Upper lobe of right lung (tissue), 1 donor: ENCODE data around the gene GALNT18. TPM values are rescaled to one million over a fixed set of nuclear protein-coding genes. Genes with fewer than 3 reads are reported as not detected.

Source experiments
- ATAC-seq: fragments of 200-7000 bp; cut with Tn5 transposase; one replicate; pipeline ENCODE4 v1.9.1; 2020; ENCODE audit warnings: mild to moderate bottlenecking, moderate library complexity
- DNase-seq: peaks from one replicate; pipeline ENCODE4 v3.0.0-alpha.2; 2020
- H3K27ac ChIP-seq: fragments of 200-600 bp; one replicate; pipeline ENCODE4 v1.8.0; 2022
- H3K27me3 ChIP-seq: fragments of 200-600 bp; one replicate; pipeline ENCODE4 v1.8.0; 2022; ENCODE audit warnings: mild to moderate bottlenecking
- H3K36me3 ChIP-seq: fragments of 200-600 bp; one replicate; pipeline ENCODE4 v1.8.0; 2022
- H3K4me1 ChIP-seq: fragments of 200-600 bp; one replicate; pipeline ENCODE4 v1.8.0; 2022
- H3K4me3 ChIP-seq: fragments of 200-600 bp; one replicate; pipeline ENCODE4 v1.8.0; 2022; ENCODE audit warnings: mild to moderate bottlenecking
- H3K9me3 ChIP-seq: fragments of 200-600 bp; one replicate; pipeline ENCODE4 v1.8.0; 2022
- CTCF ChIP-seq: fragments of 200-600 bp; IDR thresholded peaks from one replicate; pipeline ENCODE4 v1.8.0; 2022; ENCODE audit warnings: antibody characterized with exemption
- intact Hi-C: fragments of 100-400 bp; cut with DNase I; formaldehyde crosslinking; loops from one replicate; pipeline ENCODE4 v1.11.0; 2022
- total RNA-seq: library from RNA; stranded (reverse); fragmentation: NEBNext Ultra II Directional; extraction: Animal tissue kit (Norgen Biotek cat#: 25700); gene quantifications from one replicate; pipeline ENCODE4 v1.2.1, GENCODE V29; 2021
- donor health status: DM: no; HTN: yes; CAD: no; lungs with severe emphysema.

Gene GALNT18
- total RNA-seq, 1 donor from 2014 or later = 55.5 TPM

DNA sequence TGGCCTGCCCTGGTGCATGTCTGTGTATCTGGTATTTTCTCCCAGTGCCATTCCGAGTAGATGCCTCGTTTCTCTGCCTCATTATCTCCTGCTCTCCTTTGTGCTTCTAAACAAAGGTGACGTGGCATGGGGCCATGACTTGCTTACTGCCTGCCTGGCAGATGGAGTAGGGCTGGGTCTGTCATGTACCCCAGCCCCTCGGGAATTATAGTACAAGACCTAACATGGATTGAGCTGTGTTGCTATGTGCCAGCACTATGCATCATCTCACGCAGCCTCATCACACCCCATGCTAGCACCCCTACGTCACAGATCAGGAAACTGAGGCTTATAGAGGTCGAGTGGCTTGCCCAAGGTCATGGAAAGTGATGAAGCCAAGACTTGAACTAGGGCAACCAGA lies 88.1 kb downstream of the GALNT18 start:
- ATAC-seq (no peak), DNase-seq (no peak)
- no peak overlapping the region for H3K4me3 ChIP-seq
- H3K36me3 ChIP-seq = no peaks in the 10 kb centered on the region
- no peaks in the 10 kb centered on the region for H3K9me3 ChIP-seq
- no peak overlapping the region for H3K27ac ChIP-seq
- no peaks in the 10 kb centered on the region for H3K27me3 ChIP-seq
- no peak for TF ChIP-seq CTCF
- H3K4me1 ChIP-seq = peaks cover 20% of the 10 kb centered on the region
- intact Hi-C loops = no loop called here

- Histone ChIP-seq H3K36me3 (no peaks in the 10 kb centered on the region), H3K27me3 (no peaks in the 10 kb centered on the region), H3K4me1 (peaks cover 14% of the 10 kb centered on the region), H3K9me3 (no peaks in the 10 kb centered on the region), H3K4me3 (no peak overlapping the region), H3K27ac (no peak overlapping the region)
- no peak for TF ChIP-seq CTCF
- intact Hi-C loops = no loop called here
- DNase-seq (no peak), ATAC-seq (no peak)
These were observed 88.7 kb downstream of the GALNT18 start for GRCh38 chr11:11533057-11533456.

- no peak overlapping the region for H3K4me3 ChIP-seq
- H3K36me3 ChIP-seq = no peaks in the 10 kb centered on the region
- no peak for ATAC-seq
- peaks cover 11% of the 10 kb centered on the region for H3K4me1 ChIP-seq
- no peaks in the 10 kb centered on the region for H3K9me3 ChIP-seq
- no peaks in the 10 kb centered on the region for H3K27me3 ChIP-seq
- intact Hi-C loops = no loop called here
- H3K27ac ChIP-seq = no peak overlapping the region
- no peak for TF ChIP-seq CTCF
- DNase-seq = no peak
These were observed 89.2 kb downstream of the GALNT18 start for GRCh38 chr11:11532574-11532973.

- Histone ChIP-seq H3K4me1 (peaks cover 11% of the 10 kb centered on the region), H3K4me3 (no peak overlapping the region), H3K9me3 (no peaks in the 10 kb centered on the region), H3K27me3 (no peaks in the 10 kb centered on the region), H3K27ac (no peak overlapping the region), H3K36me3 (no peaks in the 10 kb centered on the region)
- TF ChIP-seq CTCF = no peak
- intact Hi-C loops = no loop called here
- no peak for DNase-seq
- peak; percentile 44 for ATAC-seq
These were observed 90.5 kb downstream of the GALNT18 start for GRCh38 chr11:11531131-11531908.

- intact Hi-C loops = no loop called here
- no peak for ATAC-seq
- no peak for TF ChIP-seq CTCF
- Histone ChIP-seq H3K4me3 (no peak overlapping the region), H3K36me3 (no peaks in the 10 kb centered on the region), H3K9me3 (no peaks in the 10 kb centered on the region), H3K4me1 (no peaks in the 10 kb centered on the region), H3K27ac (no peak overlapping the region), H3K27me3 (no peaks in the 10 kb centered on the region)
- DNase-seq = no peak
These were observed 92.8 kb downstream of the GALNT18 start for GRCh38 chr11:11528986-11529385.
